Liver (tissue), 9 donors: ENCODE results near the gene WDR82. TPM values are rescaled to one million over a fixed set of nuclear protein-coding genes. Genes with fewer than 3 reads are reported as not detected.

Experiments used
- DNase-seq: peaks from one replicate; pipeline ENCODE4 v3.0.0-alpha.2; 2017; ENCODE audit warnings: low spot score
- H3K27ac ChIP-seq, 2 donors: one replicate each; pipeline ENCODE4 v1.7.0; 2013; ENCODE audit warnings: inconsistent platforms in 2 of 2, low read length in 2 of 2, control low read depth in 1 of 2, low read depth in 1 of 2, mild to moderate bottlenecking in 1 of 2
- H3K27me3 ChIP-seq, 4 donors: one replicate each; pipeline versions ENCODE4 v1.6.1 to v1.7.0; 2013; ENCODE audit warnings: low read length in 3 of 4, inconsistent platforms in 1 of 4, mild to moderate bottlenecking in 1 of 4, moderate library complexity in 1 of 4; ENCODE audit not compliant: control insufficient read depth in 4 of 4, insufficient read depth in 4 of 4
- H3K36me3 ChIP-seq, 4 donors: one replicate each; pipeline versions ENCODE4 v1.6.1 to v1.7.0; 2013; ENCODE audit warnings: low read length in 3 of 4, mild to moderate bottlenecking in 3 of 4, low read depth in 1 of 4, moderate library complexity in 1 of 4; ENCODE audit not compliant: control insufficient read depth in 4 of 4, insufficient read depth in 3 of 4
- H3K4me1 ChIP-seq, 4 donors: one replicate each; pipeline versions ENCODE4 v1.6.1 to v1.7.0; 2013; ENCODE audit warnings: low read length in 3 of 4, mild to moderate bottlenecking in 3 of 4, moderate library complexity in 1 of 4; ENCODE audit not compliant: control insufficient read depth in 4 of 4, insufficient read depth in 4 of 4
- H3K4me3 ChIP-seq, 3 donors: one replicate each; pipeline versions ENCODE4 v1.6.1 to v1.7.0; 2013; ENCODE audit warnings: low read length in 3 of 3, control low read depth in 1 of 3, low read depth in 1 of 3, mild to moderate bottlenecking in 1 of 3
- H3K9ac ChIP-seq, 2 donors: one replicate each; pipeline ENCODE4 v1.7.0; 2013; ENCODE audit warnings: low read length in 2 of 2, mild to moderate bottlenecking in 2 of 2, moderate library complexity in 2 of 2, control low read depth in 1 of 2, low read depth in 1 of 2
- H3K9me3 ChIP-seq, 4 donors: one replicate each; pipeline versions ENCODE4 v1.6.1 to v1.7.0; 2013; ENCODE audit warnings: low read length in 3 of 4; ENCODE audit not compliant: control insufficient read depth in 4 of 4
- EGR1 ChIP-seq, 2 donors: IDR thresholded peaks; 2 replicates each; pipeline ENCODE4 v1.6.1; 2016 to 2018; ENCODE audit warnings: antibody characterized with exemption in 2 of 2, low read depth in 2 of 2
- HNF4A ChIP-seq, 2 donors: conservative IDR thresholded peaks; 2 replicates each; pipeline ENCODE4 v1.6.1; 2016; ENCODE audit warnings: antibody characterized with exemption in 2 of 2, mild to moderate bottlenecking in 2 of 2
- JUND ChIP-seq, 2 donors: IDR thresholded peaks; 2 replicates each; pipeline ENCODE4 v1.6.1; 2016; ENCODE audit warnings: antibody characterized with exemption in 2 of 2
- REST ChIP-seq: IDR thresholded peaks from 2 replicates; pipeline ENCODE4 v1.6.1; 2016; ENCODE audit warnings: antibody characterized with exemption, mild to moderate bottlenecking
- YY1 ChIP-seq: IDR thresholded peaks from 2 replicates; pipeline ENCODE4 v1.6.1; 2016; ENCODE audit warnings: antibody characterized with exemption, mild to moderate bottlenecking
- ZBTB33 ChIP-seq: IDR thresholded peaks from 2 replicates; pipeline ENCODE4 v1.6.1; 2016; ENCODE audit warnings: antibody characterized with exemption
- WGBS: extraction: QIAGEN DNeasy Blood & Tissue Kit; methylation state at CpG from one replicate; pipeline ENCODE4 v1.1.7; 2013; 5-methylcytosine and 5-hydroxymethylcytosine counted together
- polyA plus RNA-seq, 2 donors: library from polyadenylated mRNA; stranded (reverse) in 1 of 2; unstranded in 1 of 2; fragments of 200-250 nt in 1 of 2; fragments of >200 nt in 1 of 2; fragmentation: Nextera tagmentation in 1 of 2; extraction: Ambion mirVana in 1 of 2; gene quantifications; one replicate each; pipeline versions ENCODE4 v1.2.1 to v1.2.3, GENCODE V29; 2013 to 2015
- total RNA-seq, 2 donors: library from RNA; depleted of rRNA; stranded (reverse); fragments of >200 nt; gene quantifications; one replicate each; pipeline ENCODE4 v1.2.3, GENCODE V29; 2014
- TF ChIP-seq, protein P1 (sequence below): IDR thresholded peaks from 2 replicates; pipeline ENCODE4 v1.6.1; 2016; ENCODE audit warnings: antibody characterized with exemption
- donor health status: healthy.
- donor health status: healthy.
- donor health status: healthy.
- donor health status: healthy.
- donor health status: healthy.

The WDR82 gene
- total and polyA plus RNA-seq, 4 donors, result 4.3 to 44.3 (median 25.5) TPM

DNA sequence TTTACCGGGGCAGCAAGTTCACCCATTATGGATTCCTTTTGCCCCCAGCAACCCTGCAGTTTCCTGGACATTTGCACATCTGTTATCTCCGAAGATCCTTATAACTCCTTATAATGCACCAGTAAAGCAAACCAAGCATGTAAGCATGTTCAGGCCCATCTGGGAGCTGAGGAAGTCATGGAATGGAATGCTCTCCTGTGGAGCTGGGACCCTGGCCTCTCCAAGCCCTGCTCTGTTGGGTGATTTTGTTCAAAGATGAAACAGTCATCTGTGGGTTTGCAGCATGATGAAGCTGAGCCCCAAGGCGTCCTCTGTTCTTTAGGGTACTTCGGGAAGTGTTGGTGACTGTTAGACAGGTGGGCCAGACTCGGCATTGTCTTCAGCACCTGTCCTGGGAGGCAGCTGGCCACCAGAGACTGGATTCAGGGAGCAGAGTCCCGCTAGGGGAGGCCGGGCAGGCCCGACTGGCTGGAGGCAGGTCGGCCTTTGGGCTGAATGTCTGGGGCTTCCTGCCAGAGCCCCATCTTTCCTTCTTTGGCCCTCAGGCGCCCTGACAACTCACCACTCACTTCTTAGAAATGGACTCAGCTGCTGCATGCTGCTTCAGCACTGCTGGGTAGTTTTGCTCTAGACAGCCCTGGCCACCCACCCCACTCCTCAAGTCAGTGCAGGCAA lies 41.6 kb upstream of the WDR82 start:
- no peaks in the 10 kb centered on the region for H3K27me3 ChIP-seq
- peaks cover 0 to 8% (median 3%) of the 10 kb centered on the region in 4 donors for H3K36me3 ChIP-seq
- WGBS, result 90% methylated on average over 10 of the region's 10 CpGs
- H3K9ac ChIP-seq, result no peak overlapping the region
- no peak for DNase-seq
- H3K27ac ChIP-seq, result no peak overlapping the region
- H3K4me3 ChIP-seq, result no peak overlapping the region
- H3K4me1 ChIP-seq, result peaks cover 5 to 13% (median 11%) of the 10 kb centered on the region in 4 donors
- TF ChIP-seq REST, result no peak
- no peaks in the 10 kb centered on the region for H3K9me3 ChIP-seq

- Histone ChIP-seq H3K9ac (no peak overlapping the region), H3K9me3 (no peaks in the 10 kb centered on the region), H3K36me3 (peaks cover 0 to 8% (median 3%) of the 10 kb centered on the region in 4 donors), H3K4me1 (peaks cover 0 to 3% (median under 1%) of the 10 kb centered on the region in 4 donors), H3K27me3 (no peaks in the 10 kb centered on the region), H3K4me3 (no peak overlapping the region), H3K27ac (no peak overlapping the region)
- no peak for TF ChIP-seq JUND (IDR thresholded peaks at IDR 0.05)
- TF ChIP-seq, protein P1, sequence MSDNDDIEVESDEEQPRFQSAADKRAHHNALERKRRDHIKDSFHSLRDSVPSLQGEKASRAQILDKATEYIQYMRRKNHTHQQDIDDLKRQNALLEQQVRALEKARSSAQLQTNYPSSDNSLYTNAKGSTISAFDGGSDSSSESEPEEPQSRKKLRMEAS, result no peak
- TF ChIP-seq REST, result no peak
- no peak for TF ChIP-seq ZBTB33
- TF ChIP-seq YY1, result no peak
- TF ChIP-seq HNF4A (conservative IDR thresholded peaks at IDR 0.05), result no peak
- TF ChIP-seq EGR1 (IDR thresholded peaks at IDR 0.05; ENCODE audit: low read depth in 2 of 2), result no peak
- WGBS, result 82% methylated on average over 14 of the region's 14 CpGs
- DNase-seq, result no peak
Measured at GRCh38 chr3:52318186-52318816, 39.9 kb upstream of the WDR82 start.
